Activated CD8-positive, alpha-beta memory T cell treated with anti-CD3 and anti-CD28 coated beads, Interleukin-2, amount 50 U/mL, for 4 hours (primary cell): ENCODE data around the gene RYR3.

Source experiments
- DNase-seq: peaks from one replicate; pipeline ENCODE4 v3.0.0-alpha.2; 2020

Gene RYR3

DNA sequence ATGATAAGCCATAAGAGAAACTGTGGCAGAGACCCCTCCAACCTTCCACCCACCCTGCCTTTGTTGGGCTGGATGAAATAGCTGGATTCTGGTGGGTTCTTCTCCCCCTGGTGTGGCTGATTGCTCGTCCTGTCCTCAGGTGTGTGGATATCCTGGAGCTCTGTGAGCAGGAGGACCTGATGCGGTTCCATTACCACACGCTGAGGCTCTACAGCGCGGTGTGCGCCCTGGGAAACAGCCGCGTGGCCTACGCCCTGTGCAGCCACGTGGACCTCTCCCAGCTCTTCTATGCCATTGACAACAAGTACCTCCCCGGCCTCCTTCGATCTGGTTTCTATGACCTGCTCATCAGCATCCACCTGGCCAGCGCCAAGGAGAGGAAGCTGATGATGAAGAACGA is 351.2 kb downstream of the RYR3 start:
- no peak for DNase-seq

- DNase-seq = no peak
Observed at GRCh38 chr15:33664947-33665346, 354.2 kb downstream of the RYR3 start.

- DNase-seq = no peak
Observed at GRCh38 chr15:33670567-33670966, 359.8 kb downstream of the RYR3 start.

GRCh38 chr15:33671456-33671855 is 360.7 kb downstream of the RYR3 start:
- no peak for DNase-seq

- no peak for DNase-seq
Observed at GRCh38 chr15:33675246-33675645, 364.5 kb downstream of the RYR3 start.

GRCh38 chr15:33677238-33677830 is 366.6 kb downstream of the RYR3 start:
- DNase-seq = no peak

- DNase-seq = no peak
Observed at GRCh38 chr15:33678176-33678575, 367.4 kb downstream of the RYR3 start.

DNA sequence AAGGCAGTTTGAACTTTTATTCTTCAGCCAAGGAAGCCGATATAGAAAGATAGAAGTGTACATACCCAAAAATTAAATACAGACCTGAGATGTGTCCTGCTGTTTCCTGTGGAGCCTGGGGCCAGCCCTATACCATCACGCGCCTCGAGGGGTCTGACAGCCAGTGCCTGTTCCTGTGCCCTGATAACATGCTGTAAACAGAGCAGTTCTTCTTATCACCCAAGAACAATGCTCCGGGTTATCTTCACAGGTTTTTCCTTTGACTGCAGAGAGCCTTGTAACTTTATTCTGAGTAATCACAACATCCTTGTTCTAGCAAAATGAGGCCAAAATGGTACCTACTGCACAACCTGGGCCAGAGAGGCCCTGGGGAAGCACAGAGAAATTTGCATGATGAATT is 367.8 kb downstream of the RYR3 start:
- DNase-seq = no peak

GRCh38 chr15:33679061-33679460 is 368.3 kb downstream of the RYR3 start:
- DNase-seq = no peak

GRCh38 chr15:33680336-33680735 is 369.6 kb downstream of the RYR3 start:
- no peak for DNase-seq

DNA sequence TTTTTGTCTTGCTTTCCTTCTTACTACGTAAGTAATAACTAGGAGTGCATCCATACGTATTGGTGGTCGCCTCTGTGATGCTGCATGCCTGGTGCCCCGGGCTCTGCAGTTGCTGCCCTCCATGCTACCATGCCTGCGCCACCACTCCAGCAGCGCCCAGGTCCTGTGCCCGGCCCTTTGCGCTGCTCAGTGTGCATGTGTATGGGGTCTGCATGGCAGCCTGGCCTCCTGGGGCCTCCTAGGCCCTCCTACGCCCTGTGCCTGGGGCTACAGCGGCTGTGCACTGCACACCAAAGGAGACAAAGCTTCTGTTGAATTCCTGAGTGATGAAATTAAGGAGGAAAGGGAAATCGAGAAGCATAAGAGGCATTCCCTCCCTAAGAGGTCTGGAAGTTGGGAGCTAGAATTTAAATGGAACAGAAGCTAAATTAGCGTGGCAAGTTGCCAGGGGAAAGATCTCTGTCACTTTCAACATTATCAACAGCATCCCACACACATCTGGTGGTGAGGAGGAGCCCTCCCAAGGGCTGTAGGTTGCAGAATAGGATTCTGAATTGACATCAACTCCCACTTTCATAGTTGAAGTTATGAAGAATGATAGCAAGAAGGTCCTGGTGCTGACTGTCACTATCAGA is 382.5 kb downstream of the RYR3 start:
- DNase-seq = no peak

DNA sequence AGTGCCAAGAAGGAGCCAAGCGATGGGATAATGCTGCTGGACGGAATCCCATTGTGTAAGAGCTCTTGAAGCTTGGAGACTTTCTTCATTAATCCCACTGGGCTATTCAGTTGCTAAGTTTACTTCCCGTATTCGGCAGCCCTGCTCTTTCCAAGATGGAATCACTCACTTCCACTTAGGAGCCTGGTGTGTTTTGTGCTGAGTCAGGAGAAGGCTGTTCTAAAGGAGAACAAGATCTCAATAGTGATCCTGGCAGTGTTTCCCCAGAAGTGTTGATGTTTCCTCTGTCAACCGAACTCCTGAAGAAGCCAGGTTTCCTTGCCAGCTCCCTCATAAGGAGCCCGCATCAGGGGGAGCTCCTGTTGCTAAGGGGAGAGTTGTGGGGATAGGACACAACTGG is 387.4 kb downstream of the RYR3 start:
- no peak for DNase-seq

DNA sequence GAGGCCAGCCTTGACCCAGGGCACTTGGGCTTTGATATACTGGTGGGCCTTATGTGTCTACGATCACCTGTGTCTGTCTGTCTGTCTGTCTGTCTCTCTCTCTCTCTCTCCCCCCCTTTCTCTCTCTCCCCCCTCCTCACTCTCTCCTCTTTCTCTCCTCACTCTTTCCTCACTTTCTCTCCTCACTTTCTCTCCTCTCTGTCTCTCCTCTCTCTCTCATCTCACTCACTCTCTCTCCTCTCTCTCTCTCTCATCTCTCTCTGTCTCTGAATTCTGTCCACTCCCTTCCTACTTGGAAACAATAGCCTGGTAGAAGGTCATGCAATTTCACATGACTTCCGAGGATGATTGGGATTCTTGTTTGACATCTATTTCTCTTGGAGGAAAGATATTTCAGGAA is 388.4 kb downstream of the RYR3 start:
- no peak for DNase-seq

DNA sequence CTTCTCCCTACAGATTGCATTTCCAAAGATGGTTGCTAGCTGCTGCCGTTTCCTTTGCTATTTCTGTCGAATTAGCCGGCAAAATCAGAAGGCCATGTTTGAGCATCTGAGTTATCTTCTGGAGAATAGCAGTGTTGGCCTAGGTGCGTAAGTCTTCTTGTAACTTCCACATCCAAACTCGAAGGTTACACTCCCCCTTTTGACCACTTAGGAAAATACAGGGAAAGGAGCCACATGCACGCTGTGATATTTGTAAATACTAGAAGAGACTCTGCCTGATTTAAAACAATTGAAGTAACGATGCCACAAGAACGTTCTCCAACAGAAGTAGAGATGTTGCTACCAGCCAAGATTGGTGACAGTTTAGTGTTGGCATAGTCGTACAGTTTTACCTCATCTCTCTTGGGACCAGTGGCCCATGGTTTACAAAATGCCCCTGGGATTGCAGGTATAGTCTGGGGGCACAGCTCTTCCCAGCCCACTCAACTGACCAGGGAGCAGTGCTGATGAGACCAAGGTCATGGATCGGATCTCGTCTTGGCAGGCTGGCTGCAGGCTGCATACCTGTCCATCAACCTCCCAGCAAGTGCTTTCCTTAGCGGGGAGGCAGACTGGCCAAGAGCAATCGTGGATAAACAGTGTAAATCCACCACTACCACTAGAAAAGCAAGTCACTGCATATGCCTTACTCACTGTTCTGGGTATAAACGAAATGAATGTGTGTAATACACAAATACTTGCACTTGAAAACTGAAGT is 389.1 kb downstream of the RYR3 start:
- DNase-seq = no peak

DNA sequence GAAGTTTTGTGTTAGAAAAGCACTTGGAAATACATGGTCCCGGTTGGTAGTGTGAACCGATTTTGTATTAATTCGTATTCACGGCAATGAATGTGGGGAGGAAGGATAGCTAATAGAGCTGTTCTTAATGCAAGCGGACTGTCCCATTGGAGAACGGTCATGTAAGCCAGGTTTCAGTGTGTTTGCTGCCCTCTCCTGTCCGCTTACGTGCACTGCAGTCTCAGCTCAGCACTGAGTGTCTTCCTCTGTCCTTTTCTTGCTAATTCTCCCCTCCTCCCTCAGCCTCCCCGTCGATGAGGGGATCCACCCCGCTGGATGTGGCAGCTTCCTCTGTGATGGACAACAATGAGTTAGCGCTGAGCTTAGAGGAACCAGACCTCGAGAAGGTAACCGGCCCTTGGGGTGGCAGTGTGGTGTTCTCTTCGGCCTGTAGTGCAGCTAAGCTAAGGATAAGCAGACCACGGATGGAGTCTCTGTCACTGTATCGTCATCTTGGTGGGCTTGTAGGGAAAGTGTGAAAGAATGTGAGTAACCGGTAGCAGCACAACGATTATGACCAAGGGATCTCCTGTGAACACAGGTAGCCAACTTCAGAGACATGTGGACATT is 390.0 kb downstream of the RYR3 start:
- DNase-seq = peak; percentile 61

- no peak for DNase-seq
Observed at GRCh38 chr15:33701304-33701696, 390.5 kb downstream of the RYR3 start.

DNA sequence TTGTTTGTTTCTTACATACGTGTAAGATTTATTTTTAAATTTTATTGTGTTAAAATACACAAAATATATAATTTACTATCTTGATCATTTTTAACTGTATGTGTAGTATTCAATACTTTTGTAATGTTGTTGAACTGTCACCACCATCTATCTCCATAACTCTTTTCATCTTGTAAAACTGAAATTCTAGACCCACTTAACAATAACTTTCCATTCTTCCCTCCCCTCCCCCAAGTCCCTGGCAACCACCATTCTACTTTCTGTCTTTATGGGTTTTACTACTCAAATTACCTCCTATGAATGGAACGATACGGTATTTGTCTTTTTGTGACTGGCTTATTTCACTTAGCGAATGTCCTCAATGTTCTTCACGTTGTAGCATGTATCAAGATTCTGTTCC is 395.4 kb downstream of the RYR3 start:
- DNase-seq = no peak

DNA sequence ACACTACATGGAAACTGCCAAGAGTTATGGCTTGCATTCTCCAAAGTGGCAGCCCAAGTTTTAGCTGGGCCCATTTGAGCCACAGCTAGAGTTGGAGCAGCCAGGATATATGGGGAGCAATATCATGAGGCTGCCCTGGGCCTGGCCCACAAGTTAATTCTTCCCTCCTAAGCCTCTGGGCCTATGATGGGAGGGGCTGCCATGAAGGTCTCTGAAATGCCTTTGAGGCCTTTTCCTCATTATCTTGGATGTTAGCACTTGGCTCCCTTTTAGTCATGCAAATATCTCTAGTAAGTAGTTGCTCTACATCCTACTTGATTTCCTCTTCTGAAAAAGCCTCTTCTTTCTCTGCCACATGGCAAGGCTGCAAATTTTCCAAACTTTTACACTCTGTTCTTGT is 400.0 kb downstream of the RYR3 start:
- no peak for DNase-seq

DNA sequence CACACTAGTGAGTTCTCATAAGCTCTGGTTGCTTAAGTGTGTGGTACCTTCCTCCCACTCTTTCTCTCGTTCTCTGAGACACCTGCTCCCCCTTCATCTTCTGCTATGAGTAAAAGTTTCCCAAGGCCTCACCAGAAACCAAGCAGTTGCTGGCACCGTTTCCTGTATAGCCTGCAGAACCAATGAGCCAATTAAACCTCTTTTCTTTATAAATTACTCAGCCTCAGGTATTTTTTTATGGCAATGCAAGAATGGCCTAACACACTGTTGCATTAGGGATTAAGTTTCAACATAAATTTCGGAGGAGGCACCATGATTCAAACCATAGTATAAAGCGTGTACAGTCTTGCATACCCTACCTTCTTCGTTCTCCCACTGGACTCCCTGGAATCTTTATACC is 405.3 kb downstream of the RYR3 start:
- DNase-seq = no peak

DNA sequence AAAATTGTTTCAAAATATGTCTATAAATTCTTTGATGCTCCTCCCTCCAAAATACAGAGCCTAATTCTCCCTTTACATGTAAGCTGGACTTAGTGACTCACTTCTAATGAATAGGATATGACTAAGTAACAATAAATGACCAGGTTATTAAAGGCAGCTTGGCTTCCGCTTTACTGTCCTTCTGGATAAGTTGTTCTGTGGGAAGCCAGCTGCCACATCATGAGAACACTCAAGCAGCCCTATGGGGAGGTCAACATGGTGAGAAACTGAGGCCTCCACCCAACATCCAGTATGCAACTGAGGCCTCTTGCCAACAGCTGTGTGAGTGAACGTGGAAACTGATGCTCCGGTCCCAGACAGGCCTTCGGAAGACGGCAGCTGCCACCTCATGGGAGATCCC is 410.2 kb downstream of the RYR3 start:
- no peak for DNase-seq

DNA sequence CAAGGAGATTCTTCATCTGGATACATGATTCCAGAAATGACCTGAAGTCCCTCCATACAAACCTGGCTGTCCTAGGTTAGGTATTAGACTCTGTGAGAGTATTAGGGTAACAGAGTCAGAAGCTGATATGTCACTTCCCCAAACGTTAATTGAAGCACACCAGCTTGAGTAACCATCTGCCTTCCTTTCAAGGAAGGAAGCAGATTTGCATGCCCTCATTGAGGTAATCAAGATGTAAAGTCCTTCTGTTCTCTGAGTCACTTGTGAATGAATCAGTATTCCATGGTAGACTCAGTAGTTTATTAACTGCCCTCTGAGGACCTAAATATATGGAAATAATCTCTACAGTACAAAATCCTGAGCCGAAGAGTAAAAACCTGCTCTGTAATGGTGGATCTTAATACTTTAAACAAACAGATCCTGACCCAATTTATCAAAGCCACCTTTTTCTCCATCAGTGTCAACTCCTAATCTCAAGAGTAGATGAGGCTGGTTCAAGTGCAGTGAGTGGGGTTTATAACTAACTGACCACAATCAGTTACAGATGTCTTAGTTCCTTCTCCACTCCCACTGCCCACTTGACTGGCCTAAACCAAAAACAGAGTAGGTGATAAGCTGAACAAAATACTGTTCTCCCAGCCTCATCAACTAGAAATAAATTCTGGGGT is 411.4 kb downstream of the RYR3 start:
- no peak for DNase-seq

- no peak for DNase-seq
Observed at GRCh38 chr15:33722673-33723015, 411.9 kb downstream of the RYR3 start.

- no peak for DNase-seq
Observed at GRCh38 chr15:33724321-33725036, 413.7 kb downstream of the RYR3 start.
